ENCODE data around the gene STKLD1.
"Not testable (repeated sequence)": the region's sequence is repeated elsewhere in the genome, so short reads cannot be mapped to it uniquely, and the experiment has no call there.

The STKLD1 gene

GRCh38 chr9:133366435-133366834, 9.7 kb upstream of the STKLD1 start:
- no peak for DNase-seq

- DNase-seq: no peak
These were observed 8.9 kb upstream of the STKLD1 start for GRCh38 chr9:133367221-133367620.

- no peak for DNase-seq
These were observed 8.4 kb upstream of the STKLD1 start for GRCh38 chr9:133367778-133368177.

- no peak for DNase-seq
These were observed 7.8 kb upstream of the STKLD1 start for GRCh38 chr9:133368249-133368881.

GRCh38 chr9:133369422-133369821, 6.7 kb upstream of the STKLD1 start:
- no peak for DNase-seq

GRCh38 chr9:133369933-133370332, 6.2 kb upstream of the STKLD1 start:
- no peak for DNase-seq

GRCh38 chr9:133370685-133371084, 5.5 kb upstream of the STKLD1 start:
- peak; percentile 55 for DNase-seq

- peak; percentile 57 for DNase-seq
These were observed 4.9 kb upstream of the STKLD1 start for GRCh38 chr9:133371261-133371711.

GRCh38 chr9:133372144-133372543, 4.0 kb upstream of the STKLD1 start:
- DNase-seq: no peak

GRCh38 chr9:133374612-133375115, 1.5 kb upstream of the STKLD1 start:
- DNase-seq: no peak

- DNase-seq: no peak
These were observed 946 bp upstream of the STKLD1 start for GRCh38 chr9:133375116-133375723.

GRCh38 chr9:133377280-133377679, 1.1 kb downstream of the STKLD1 start:
- not testable (repeated sequence) for DNase-seq

GRCh38 chr9:133377721-133378216, 1.6 kb downstream of the STKLD1 start:
- no peak for DNase-seq

GRCh38 chr9:133378408-133378962, 2.3 kb downstream of the STKLD1 start:
- no peak for DNase-seq

GRCh38 chr9:133379153-133380086, 3.3 kb downstream of the STKLD1 start:
- no peak for DNase-seq

- no peak for DNase-seq
These were observed 4.6 kb downstream of the STKLD1 start for GRCh38 chr9:133380734-133381133.

- no peak for DNase-seq
These were observed 6.5 kb downstream of the STKLD1 start for GRCh38 chr9:133382507-133383141.

- no peak for DNase-seq
These were observed 7.3 kb downstream of the STKLD1 start for GRCh38 chr9:133383438-133383837.

- no peak for DNase-seq
These were observed 8.7 kb downstream of the STKLD1 start for GRCh38 chr9:133384736-133385321.

GRCh38 chr9:133385452-133385851, 9.3 kb downstream of the STKLD1 start:
- no peak for DNase-seq

GRCh38 chr9:133386338-133386737, 10.2 kb downstream of the STKLD1 start:
- DNase-seq: no peak

GRCh38 chr9:133387680-133388079, 11.5 kb downstream of the STKLD1 start:
- no peak for DNase-seq
